ENCODE data around the gene HIRA.

DNA sequence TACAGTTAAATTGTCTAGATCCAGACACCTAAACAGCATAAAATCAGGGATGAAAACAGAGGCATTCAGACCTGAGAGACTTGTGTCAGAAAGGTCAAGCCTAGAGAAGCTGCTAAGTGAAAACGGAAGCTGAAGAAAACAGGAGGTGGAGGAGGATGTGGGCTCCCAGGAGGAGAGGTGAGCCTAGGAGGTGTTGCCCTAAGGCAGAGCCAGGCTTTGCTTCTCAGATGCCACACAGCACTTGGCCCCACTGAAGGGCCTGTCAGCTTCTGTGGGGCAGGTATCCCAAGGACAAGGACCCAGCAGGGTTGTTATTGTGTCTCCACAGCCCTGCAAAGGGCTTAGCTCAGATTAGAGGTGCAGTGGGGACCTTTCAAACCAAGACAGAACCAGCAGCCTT lies 33.0 kb upstream of the HIRA start:
- TF ChIP-seq EZH2 (IDR thresholded peaks at IDR 0.05; ENCODE audit: insufficient read depth, poor library complexity, severe bottlenecking) = no peak
- TF ChIP-seq EZH2phosphoT487 (IDR thresholded peaks at IDR 0.05; ENCODE audit: insufficient read depth, low read depth) = no peak
